IPS-18c (cell line): ENCODE results near the gene SINHCAF.

Experiments used
- H3K4me3 ChIP-seq: 2 replicates; pipeline ENCODE4 v1.7.0; 2013; ENCODE audit warnings: low read depth, mild to moderate bottlenecking, low read length, moderate library complexity; ENCODE audit not compliant: insufficient read depth
- H3K9me3 ChIP-seq: one replicate; pipeline ENCODE4 v1.6.1; 2013; ENCODE audit warnings: mild to moderate bottlenecking, low read length, moderate library complexity; ENCODE audit not compliant: control insufficient read depth, insufficient read depth

The SINHCAF gene

DNA sequence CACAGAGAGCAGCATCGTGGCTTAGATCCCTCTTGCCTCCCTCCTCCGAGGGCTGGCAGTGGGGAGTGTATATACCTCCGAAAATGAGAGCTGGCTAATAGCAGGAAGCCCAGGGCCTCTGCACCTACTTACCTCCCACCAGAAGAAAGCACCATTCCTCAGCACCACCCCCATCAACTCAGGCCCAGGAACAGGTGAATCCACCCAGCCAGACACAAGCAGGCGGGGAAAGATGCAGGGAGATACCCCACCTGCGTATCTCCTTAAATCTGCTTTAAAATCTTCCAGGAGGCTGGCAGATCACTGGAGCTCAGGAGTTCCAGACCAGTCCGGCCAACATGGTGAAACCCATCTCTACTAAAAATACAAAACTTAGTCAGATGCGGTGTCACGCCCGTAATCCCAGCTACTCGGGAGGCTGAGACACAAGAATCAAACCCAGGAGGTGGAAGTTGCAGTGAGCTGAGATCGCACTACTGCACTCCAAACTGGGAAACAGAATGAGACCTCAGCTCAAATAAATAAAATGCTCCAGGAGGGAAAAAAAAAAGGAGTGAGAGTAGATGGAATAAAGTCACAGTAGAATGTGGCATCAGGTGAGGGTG is 93.5 kb downstream of the SINHCAF start:
- Histone ChIP-seq H3K4me3 (no peak overlapping the region), H3K9me3 (no peaks in the 10 kb centered on the region)

DNA sequence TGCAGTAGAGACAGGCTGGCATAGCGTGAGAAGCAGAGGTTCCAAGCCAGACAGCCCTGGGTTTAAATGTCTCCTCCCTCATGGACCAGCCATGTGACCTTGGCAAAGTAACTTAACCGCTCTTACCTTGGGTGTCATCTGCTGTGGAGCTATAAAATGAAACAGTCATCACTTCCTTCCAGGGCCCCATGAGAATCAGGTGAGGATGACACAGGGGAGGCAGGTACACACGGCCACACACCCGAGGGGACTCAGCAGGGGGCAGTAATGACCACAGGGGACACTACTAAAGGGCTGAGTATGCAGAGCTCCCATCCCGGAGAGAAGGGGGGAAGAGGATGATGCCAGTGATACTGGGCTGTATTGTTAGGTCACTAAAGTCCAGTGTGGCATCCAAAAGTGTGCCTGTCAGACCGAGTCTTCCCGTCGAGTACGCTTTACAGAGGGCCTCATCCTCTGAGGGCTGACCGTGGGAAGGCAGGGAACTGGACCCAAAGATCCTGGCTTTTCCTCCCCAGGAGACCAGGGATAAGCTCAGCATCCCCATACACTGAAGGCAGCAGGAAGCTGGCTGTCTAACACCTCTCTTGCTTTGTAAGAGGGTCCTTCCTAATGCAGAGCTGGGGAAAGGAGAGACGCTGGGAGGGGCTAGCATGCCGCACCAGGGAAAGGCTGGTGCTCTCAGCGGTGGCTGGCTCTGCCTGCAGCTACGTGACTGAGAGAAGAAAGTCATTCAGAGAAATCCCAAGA is 94.2 kb downstream of the SINHCAF start:
- H3K4me3 ChIP-seq = no peak overlapping the region
- no peaks in the 10 kb centered on the region for H3K9me3 ChIP-seq
